HG03103 (cell line): ENCODE data around the gene CDH2.

ENCODE experiments used
- ATAC-seq: cut with Tn5 transposase; IDR thresholded peaks from one replicate; pipeline ENCODE4 v1.9.1; 2021; ENCODE audit warnings: low read depth; ENCODE audit not compliant: unreplicated experiment

CDH2 gene

DNA sequence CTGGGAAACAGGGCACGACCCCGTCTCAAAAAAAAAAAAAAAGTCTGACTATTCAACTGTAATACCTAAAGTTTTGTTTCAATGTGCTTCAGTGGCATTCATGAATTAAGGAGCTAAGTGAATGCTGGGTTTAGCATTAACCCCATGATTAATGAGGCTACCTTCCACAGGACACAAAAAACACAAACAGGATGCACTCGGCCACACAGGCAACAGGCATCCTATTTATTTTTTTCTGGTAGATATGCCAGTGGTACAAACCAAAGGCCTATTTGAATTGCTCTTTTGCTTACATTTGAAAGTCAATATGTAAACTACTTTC, 48.3 kb downstream of the CDH2 start:
- ATAC-seq = no peak

DNA sequence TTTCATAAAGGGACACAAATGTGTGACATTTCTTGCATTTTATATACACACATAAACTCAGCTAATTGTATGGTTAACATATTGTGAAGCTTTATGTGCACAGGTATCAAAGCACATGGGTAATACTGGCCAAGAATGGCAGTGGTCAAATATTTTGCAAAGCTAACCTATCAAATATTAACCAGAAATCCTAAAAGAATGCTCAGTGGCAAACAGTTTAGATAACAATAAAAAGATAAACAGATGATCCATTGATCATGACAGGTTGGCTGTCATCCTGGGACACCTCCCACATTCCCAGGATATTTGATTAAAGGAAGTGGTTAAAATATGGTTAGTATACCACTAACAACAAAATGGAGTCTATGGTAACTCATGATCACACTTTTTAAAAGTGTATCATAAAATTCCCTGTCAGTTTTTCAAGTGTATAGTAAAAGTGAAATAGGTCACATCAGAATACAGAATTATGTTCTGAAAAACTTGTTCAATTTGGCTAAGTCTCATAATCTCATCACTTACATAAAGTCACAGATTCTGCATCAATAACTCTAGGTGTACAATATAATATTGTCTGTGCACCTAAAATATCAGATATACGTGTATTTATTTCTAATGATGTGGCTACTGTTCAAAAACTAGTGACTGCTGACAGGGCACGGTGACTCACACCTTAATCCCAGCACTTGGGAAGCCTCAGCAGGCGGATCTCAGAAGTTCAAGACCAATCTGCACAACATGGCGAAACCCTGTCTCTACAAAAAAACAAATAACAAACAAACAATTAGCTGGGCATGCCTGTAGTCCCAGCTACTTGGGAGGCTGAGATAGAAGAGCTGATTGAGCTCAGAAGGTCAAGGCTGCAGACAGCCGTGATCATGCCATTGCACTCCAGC, 48.9 kb downstream of the CDH2 start:
- no peak for ATAC-seq

DNA sequence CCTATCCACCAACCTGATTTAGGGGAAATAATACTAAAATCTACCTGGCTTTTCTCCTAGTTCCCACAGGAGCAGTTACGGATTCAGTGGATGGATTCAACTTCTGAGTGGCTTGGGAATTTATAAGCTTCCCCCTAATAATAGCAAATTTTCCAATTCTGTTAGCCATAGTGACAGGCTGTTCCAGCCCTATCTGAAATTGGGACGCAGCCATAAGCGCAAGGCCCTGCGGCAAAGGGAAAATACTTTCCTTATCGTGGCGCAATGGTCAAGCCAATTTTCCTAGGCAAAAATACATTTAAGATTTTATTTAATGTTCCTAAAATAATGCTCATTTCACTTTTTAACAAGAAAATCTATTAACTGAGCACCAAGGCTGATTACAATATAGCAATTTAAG, 49.7 kb downstream of the CDH2 start:
- ATAC-seq = no peak

DNA sequence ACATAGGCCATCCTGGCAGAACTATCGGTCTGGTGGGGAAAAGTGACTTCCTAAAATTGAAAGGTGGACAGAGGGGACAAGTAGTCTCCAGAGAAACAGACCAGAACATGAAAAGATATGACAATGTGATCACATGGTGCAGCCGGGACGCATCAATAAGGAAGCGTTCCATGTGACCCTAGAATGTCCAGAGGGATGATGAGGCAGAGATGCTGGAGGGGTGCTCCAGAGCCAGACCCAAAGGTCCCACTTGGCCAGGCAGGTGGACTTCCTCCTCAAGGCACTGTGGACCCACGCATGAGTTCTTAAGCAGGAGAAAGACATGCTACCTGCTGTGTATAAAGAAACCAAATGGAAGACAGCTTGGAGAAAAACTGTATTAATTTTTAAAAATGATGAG, 50.2 kb downstream of the CDH2 start:
- no peak for ATAC-seq

DNA sequence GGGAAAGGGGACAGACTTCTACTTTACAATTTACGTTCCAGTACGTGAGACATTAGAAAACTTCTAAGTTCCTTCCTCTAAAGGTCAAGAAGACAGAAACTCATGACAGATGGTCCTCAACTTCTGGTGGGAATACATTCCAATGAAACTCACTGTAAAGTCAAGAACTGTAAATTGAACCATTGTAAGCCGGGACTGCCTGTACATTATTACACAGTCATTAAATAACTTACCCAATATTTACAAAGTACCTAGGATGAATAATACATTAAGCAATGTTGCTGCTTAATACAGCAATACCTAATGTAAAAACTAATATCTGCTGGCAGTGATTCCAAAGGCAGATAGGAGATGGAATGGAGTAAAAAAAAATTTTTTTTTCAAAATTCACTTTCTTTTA, 51.9 kb downstream of the CDH2 start:
- ATAC-seq = no peak

DNA sequence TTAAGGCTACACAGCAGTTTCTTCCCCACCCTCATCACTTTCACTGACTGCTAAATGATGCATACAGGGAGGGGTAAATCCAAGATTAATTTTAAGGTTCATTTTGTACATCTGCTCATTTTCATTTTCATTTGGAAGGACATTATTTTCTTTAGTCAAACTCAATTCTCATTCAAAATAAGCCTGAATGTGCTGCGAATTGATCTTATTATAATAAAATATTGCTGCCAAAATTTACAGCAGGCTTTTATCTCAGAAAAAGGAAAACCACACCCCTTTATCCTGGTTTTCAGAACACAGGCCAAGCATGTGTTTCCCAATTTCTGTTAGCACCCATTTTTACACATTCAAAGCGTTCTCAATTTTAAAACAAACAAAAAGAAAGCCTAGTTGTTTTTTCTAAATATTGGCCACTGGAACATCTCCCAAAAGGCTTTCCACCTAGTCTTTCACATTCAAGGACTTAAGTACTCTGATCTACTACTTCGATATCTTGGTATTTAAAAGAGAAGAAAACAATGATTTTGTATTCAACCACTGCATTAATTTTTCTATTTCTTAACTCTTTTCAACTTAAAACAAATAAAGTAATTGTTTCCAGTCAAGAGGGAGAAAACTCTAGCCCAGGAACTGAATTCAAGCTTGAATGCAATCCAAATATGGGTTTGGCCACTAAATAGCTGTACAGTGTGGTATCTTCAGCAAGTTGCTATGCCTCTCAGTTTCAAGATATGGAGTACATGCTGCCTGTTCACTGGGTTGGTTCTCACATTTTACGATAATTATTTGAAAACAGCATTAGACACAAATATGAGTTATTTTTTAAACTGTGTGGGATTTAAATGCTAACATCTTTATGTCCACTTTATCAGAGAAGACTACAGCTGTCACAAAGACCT, 52.5 kb downstream of the CDH2 start:
- no peak for ATAC-seq

DNA sequence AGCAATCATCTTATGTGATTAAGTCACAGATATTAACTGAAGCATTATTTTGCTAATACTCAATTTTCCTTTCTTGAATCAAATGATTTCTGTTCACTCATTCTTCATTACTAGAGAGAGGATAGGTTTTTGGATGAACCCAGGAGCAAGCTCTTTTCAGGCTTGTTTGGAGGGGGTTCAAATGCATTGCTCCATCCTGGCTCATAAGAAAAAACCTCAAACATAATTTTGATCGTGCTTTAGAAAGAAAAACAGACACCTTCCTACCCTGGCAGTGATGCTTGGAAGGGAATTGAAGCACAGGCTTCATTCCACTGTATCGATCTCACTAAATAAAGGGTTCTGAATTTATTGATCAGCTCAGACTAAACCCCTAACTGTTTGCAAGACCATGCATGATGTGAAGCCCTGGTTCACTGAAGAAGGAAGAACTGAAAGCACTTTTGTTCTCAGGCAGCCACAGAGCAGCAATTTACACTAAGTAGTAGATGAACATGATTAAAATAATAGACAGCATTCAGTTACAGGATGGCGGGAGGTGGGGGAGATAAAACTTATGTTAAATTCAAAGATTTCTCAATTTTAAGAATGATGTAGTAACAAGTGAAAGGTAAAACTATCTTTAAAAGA, 53.4 kb downstream of the CDH2 start:
- no peak for ATAC-seq

DNA sequence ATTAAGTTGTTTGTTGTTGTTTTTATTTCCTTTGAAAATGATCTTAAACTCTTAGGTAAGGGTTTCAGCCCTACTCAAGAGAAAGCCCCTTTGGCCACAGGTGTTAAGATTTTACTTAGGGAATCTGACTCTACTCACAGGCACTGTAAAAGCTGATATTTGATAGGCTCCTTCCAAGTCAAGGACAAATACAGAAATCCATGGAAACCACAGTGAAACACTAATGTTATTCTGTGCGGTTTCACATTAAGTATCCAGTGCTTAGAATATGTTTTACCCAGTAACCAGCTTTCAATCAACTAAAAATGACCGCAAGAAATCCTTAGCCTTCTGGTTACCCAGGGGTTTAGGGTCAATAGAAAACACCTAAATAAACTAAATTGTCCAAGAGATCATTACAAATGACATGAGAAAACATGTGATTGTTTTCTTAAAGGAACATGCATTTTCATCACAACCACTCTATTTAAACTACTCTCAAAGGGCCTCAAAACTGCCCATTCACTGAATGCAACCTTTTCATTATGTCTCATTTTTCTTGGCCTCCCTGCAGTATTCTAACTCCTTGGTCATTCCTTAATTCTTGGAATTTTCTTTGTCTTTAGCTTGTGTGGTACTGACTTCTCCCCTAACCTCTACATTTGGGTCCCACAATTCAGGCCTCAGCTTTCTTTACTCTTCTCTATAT, 56.0 kb downstream of the CDH2 start:
- no peak for ATAC-seq

DNA sequence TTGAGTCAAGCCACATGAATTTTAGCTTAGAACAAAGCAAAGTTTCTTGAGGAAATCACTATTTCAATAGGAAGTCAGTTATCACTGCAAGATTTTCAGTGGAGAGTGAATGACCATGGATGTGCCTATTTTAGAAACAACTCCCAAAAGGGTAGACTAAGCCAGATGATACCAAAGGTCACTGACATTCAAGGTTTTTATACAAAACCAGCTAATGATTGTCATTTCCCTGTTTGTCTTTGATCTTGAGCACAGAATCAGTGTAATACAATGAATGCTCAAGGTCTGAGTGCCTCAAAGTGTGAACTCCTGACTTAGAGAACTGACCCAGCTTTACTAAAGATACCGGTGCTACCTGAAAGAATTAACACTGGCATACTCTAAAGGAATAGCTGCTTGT, 60.5 kb downstream of the CDH2 start:
- ATAC-seq = no peak

DNA sequence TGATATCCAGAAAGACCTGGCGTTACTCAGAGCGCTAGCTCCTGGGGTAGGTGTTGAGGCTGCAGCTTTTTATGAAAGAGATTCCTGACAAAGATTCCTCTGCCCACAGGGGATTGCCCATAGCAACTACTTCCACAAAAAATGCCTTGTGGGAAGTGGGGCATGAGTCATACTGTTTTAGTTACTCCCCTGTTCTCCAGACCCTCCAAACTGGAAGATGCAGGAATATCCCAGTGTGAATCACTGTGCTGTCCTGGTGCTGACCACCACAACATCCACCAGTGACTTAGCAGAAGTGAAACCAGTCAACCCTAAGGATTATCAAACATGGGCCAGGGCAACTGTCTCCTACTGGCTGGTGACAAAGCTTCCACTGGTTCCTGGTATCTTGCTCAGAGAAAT, 61.8 kb downstream of the CDH2 start:
- ATAC-seq = no peak

DNA sequence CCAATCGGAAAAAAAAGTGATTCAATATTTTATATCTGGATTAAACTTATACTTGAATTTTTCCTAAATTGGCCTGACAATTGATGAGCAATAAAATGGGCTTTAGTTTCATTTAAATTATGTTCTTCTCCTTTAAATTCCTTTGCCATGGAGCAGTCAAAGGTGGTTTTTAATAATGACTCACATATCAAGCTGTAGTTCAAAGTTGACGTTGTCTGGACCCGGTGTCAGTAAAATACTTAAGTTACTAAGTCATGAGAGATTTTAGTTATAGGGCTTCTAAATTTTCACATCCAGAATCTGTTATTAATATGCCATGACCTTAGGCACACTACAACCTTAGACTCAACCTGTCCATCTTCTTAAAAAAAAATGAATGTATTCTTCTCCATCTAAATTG, 62.5 kb downstream of the CDH2 start:
- no peak for ATAC-seq

DNA sequence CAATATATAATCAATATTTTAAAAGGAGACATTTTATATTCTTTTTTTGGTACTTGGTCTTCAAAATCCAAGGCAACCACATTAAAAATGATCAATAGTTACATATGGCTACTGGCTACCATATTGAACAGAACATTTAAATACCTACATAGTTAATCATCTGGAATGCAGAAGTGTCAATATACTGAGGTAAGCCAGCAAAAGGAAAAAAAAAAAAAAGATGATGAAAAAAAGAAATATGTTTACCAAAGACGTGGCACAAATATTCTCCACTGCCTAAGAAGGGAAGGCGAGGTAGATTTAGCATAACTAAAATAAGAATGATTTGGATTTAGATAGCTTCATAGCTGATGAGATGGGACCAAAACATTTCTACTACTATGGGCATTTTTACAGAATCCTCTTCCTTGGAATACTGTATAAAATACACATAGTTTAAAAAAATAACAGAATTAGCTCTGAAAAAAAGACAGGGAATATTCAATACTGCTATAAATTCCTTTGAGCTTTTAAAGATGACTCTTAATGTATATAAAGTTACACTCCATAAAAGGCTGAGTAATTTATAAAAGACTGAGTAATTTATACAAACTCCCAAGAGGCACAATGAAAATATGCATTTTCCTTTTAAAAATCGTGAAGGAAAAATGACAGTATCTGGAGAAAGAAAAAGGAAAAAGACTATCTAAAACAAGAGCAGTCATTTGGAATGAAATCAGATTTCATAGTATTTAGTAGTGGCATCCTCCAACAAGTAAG, 63.5 kb downstream of the CDH2 start:
- no peak for ATAC-seq

DNA sequence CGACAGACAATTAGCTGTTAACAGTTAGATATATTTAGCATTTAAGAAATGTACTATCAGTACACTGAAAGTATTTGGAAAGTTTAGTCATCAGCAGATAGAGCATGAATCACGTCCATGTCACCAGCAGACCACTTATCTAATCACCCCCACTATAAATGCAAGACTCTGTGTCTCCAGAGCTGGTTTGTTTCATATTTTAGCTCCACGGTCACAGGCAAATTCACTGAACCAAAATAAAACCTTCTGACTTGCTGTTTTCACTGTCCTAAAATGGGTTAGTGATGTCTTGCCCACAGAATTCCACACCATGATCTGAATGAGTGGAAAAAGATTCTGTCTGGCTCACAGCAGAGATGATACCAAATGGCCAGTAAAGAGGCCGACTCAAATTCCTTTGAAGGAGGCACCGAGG, 64.9 kb downstream of the CDH2 start:
- ATAC-seq = no peak

DNA sequence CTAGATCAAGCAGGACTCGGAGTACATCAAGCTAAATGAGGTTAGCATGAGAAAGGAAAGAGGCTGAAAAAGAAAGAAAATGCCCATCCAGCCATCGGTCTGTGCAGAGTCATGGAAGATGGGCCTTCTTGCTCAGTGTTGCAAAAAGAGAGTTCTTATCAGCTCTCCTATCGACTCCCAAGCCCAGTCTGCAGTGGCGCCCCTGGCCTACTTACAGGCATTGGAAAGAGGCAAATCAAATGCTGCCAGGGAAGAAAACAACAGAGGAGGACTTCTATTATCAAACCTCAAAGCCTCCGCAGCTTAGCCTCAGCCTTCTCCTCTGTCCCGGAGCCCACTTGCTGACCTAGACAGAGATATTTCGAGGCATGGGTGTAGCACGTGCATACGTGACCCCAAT, 66.0 kb downstream of the CDH2 start:
- ATAC-seq = no peak

DNA sequence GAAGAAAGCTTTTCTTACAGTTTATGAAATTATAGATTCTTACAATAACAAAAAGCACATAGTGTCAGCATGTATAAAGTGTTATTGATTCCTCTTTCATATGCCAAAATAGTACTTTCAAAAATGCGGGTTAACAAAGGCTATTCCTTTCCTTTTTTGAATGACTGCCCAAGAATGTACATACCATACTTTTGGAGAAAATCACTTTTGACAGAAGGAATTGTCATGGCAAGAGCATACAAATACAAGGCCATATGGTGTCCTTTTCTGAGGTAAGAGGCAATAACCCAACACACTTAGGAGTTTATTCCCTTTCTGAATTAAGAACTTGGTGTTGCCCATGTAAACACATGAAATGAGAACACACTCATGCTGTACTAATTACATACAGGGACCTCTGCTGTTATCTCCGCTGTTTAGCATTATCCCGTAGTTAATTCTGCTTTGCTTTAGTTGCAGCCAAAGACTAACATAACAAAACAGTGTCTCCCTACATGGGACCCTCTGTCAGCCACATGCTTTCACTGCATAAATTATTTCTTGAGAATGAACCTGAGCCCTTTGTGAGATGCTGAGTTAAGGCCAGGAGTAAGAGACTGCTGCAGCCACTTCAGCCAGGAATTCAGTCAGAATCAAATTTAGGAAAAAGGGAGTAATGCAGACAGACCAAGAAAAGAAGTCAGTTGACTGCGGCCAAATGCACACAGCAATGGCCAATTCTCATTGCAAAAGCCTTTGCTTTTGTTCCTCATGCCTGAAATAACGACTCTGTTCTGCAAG, 67.0 kb downstream of the CDH2 start:
- ATAC-seq = no peak

DNA sequence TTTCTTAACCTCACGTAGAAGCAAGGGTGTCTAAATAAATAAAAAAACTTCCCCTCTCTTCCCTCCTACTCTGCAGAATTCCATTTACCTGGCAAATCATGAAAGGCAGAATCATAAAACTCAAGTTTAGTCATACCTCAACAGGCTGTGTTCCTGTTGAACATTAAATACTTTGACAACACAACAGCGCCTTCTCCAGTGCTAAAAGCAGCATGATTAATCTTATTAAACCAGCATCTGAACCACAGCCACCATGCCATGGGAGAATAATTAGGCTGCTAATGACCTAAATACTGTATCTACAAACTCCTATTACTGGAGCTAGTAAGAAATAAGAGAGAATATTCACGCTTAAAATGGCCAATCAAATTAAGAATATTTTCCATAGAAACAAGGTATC, 68.1 kb downstream of the CDH2 start:
- no peak for ATAC-seq

DNA sequence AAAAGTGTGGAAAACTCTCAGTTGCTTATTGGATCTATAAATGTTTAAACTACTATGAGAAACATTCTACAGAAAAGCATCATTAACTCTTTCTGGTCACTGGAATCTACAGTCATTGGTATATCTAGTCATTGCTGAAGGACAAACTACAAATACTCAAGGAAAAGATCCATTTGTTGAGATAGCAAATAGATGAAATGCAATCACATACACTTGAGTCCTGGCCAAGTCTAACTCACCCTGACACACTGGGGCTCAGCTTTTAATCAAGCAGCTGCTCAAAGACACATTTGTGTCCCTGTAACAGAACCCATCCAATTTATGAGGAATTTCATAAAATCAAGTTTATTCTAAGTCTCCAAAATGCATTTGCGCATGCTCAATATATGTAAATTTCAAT, 68.7 kb downstream of the CDH2 start:
- no peak for ATAC-seq

DNA sequence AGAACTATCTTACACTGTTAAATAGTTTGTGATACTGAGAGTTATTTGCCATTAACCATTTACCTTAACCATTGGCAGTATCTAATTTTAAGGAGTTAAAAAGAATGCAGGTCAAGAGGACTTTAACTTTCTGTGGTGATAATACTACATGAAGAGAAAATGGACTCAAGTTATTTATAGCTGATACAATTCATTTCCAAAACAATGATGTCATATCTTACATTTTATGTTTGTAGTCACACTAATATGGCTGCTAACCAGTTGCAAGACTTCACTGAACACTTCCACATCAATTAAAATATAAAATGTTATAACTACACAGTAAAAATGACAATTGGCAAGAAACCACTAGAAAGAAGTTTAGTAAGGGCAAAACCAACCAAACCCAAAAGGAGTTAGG, 77.7 kb downstream of the CDH2 start:
- ATAC-seq = no peak

DNA sequence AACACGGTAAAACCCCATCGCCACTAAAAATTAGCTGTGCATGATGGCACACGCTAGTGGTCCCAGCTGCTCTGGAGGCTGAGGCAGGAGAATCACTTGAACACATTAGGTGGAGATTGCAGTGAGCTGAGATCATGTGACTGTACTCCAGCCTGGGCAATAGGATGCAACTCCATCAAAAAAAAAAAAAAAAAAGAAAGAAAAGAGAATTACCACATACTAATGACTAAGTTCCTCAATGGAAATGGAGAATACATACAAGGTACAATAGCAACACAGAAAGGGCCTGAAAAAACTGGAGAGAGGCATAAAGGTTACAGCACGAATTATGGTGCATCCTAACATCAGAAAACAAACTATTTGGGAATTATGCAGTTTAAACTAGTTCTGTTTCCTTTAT, 81.3 kb downstream of the CDH2 start:
- no peak for ATAC-seq
